ENCODE data around the gene SOWAHA. TPM values are rescaled to one million over a fixed set of nuclear protein-coding genes. Genes with fewer than 3 reads are reported as not detected.

The SOWAHA gene
- polyA plus RNA-seq, 1 donor from 2014 or later, result 23.4 TPM

- Histone ChIP-seq H3K27ac (ENCODE audit: low read length) (no peak overlapping the region), H3K9ac (ENCODE audit: low read length) (no peak overlapping the region), H3F3A (ENCODE audit: insufficient read depth, low read length, poor library complexity, severe bottlenecking) (no peaks in the 10 kb centered on the region), H4K20me1 (ENCODE audit: insufficient read depth) (no peaks in the 10 kb centered on the region), H2AFZ (ENCODE audit: low read depth, low read length) (no peak overlapping the region), H3K4me2 (ENCODE audit: low read length) (no peak overlapping the region), H3K4me3 (ENCODE audit: low read length) (no peak overlapping the region), H3K9me2 (ENCODE audit: insufficient read depth, low read length) (no peaks in the 10 kb centered on the region), H3K79me2 (replicated peaks; ENCODE audit: insufficient read depth, low read length) (no peaks in the 10 kb centered on the region), H3K9me3 (ENCODE audit: low read length) (no peaks in the 10 kb centered on the region), H3K27me3 (ENCODE audit: insufficient read depth, low read depth, low read length) (no peaks in the 10 kb centered on the region), H3K36me3 (ENCODE audit: insufficient read depth, low read length) (no peaks in the 10 kb centered on the region)
- no peak for TF ChIP-seq REST (IDR thresholded peaks at IDR 0.05; ENCODE audit: borderline replicate concordance)
- TF ChIP-seq EZH2 (IDR thresholded peaks at IDR 0.05; ENCODE audit: borderline replicate concordance, insufficient read depth, low read length, poor library complexity, severe bottlenecking), result no peak
- no peak for TF ChIP-seq EP300 (conservative IDR thresholded peaks at IDR 0.05; ENCODE audit: poor library complexity, severe bottlenecking)
- no peak for TF ChIP-seq RAD21 (conservative IDR thresholded peaks at IDR 0.05)
- no peak for TF ChIP-seq TAF1 (IDR thresholded peaks at IDR 0.05; ENCODE audit: low read depth)
- TF ChIP-seq CTCF (IDR thresholded peaks at IDR 0.05; ENCODE audit: poor library complexity, severe bottlenecking), result no peak
- no peak for TF ChIP-seq POLR2AphosphoS5 (IDR thresholded peaks at IDR 0.05)
- TF ChIP-seq SMC3 (conservative IDR thresholded peaks at IDR 0.05; ENCODE audit: poor library complexity), result no peak
- TF ChIP-seq MXI1 (conservative IDR thresholded peaks at IDR 0.05; ENCODE audit: poor library complexity, severe bottlenecking), result no peak
These were observed 22.1 kb upstream of the SOWAHA start for GRCh38 chr5:132791026-132791425.

DNA sequence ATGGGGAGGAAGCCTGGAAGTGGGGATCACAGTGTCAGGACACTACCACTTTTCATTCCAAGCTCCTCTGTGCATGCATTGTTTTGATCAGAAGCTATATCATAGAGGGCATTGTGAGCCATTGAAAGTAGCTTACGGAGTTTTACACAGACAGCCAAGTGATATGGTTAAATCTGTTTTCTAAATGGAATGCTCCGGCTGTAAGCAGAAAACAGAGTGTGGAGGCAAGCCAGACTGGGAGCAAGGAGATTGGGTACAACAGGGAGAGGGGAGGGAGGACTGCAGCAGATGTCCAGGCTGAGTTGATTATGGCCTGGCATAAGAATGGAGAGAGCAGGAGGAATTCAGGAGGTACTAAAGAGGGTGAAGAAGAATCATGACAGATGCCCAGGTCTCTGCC, 15.5 kb upstream of the SOWAHA start:
- H3F3A ChIP-seq (ENCODE audit: insufficient read depth, low read length, poor library complexity, severe bottlenecking), result no peaks in the 10 kb centered on the region
- no peaks in the 10 kb centered on the region for H3K79me2 ChIP-seq (replicated peaks; ENCODE audit: insufficient read depth, low read length)
- no peak overlapping the region for H3K27ac ChIP-seq (ENCODE audit: low read length)
- H3K9ac ChIP-seq (ENCODE audit: low read length), result no peak overlapping the region
- H3K4me2 ChIP-seq (ENCODE audit: low read length), result no peak overlapping the region
- TF ChIP-seq EP300 (conservative IDR thresholded peaks at IDR 0.05; ENCODE audit: poor library complexity, severe bottlenecking) (no peak), CTCF (IDR thresholded peaks at IDR 0.05; ENCODE audit: poor library complexity, severe bottlenecking) (no peak), REST (IDR thresholded peaks at IDR 0.05; ENCODE audit: borderline replicate concordance) (no peak), RAD21 (conservative IDR thresholded peaks at IDR 0.05) (no peak), EZH2 (IDR thresholded peaks at IDR 0.05; ENCODE audit: borderline replicate concordance, insufficient read depth, low read length, poor library complexity, severe bottlenecking) (no peak), POLR2AphosphoS5 (IDR thresholded peaks at IDR 0.05) (no peak), SMC3 (conservative IDR thresholded peaks at IDR 0.05; ENCODE audit: poor library complexity) (no peak), MXI1 (conservative IDR thresholded peaks at IDR 0.05; ENCODE audit: poor library complexity, severe bottlenecking) (no peak)
- H3K9me2 ChIP-seq (ENCODE audit: insufficient read depth, low read length), result no peaks in the 10 kb centered on the region
- no peak overlapping the region for H2AFZ ChIP-seq (ENCODE audit: low read depth, low read length)
- no peaks in the 10 kb centered on the region for H3K36me3 ChIP-seq (ENCODE audit: insufficient read depth, low read length)
- no peaks in the 10 kb centered on the region for H3K9me3 ChIP-seq (ENCODE audit: low read length)
- H4K20me1 ChIP-seq (ENCODE audit: insufficient read depth), result no peaks in the 10 kb centered on the region
- H3K27me3 ChIP-seq (ENCODE audit: insufficient read depth, low read depth, low read length), result no peaks in the 10 kb centered on the region
- no peak overlapping the region for H3K4me3 ChIP-seq (ENCODE audit: low read length)

Measured in neural cell (in vitro differentiated cells).